GM12878 (cell line): ENCODE measurements around the gene BCAP31.

Source experiments
- CBX5 ChIP-seq: sonication (generic); IDR thresholded peaks from 2 replicates; pipeline ENCODE4 v1.6.1; 2016; ENCODE audit warnings: low read depth, moderate library complexity, mild to moderate bottlenecking, inconsistent platforms
- EP300 ChIP-seq, 2 experiments: fragments of 150-350 bp in 1 of 2; IDR thresholded peaks; 2 replicates each; pipeline ENCODE4 v1.6.1; 2011 to 2012; ENCODE audit warnings: low read depth in 2 of 2, low read length in 2 of 2, borderline replicate concordance in 1 of 2, improper control_type of control experiment in 1 of 2, inconsistent platforms in 1 of 2; ENCODE audit not compliant: control insufficient read depth in 1 of 2
- EZH2 ChIP-seq: IDR thresholded peaks from 2 replicates; pipeline ENCODE4 v1.6.1; 2012; ENCODE audit warnings: low read depth, mild to moderate bottlenecking, control low read depth, inconsistent platforms, low read length, borderline replicate concordance; ENCODE audit not compliant: control insufficient read depth
- KDM1A ChIP-seq: fragments of 200-600 bp; sonication (generic); IDR thresholded peaks from 2 replicates; pipeline ENCODE4 v1.6.1; 2016; ENCODE audit warnings: borderline replicate concordance
- PAX8 ChIP-seq: fragments of 450-650 bp; IDR thresholded peaks from 2 replicates; pipeline ENCODE4 v1.6.1; 2017; ENCODE audit warnings: mild to moderate bottlenecking, moderate library complexity
- RAD21 ChIP-seq: IDR thresholded peaks from 2 replicates; pipeline ENCODE4 v1.6.1; 2011; ENCODE audit warnings: mild to moderate bottlenecking, low read depth, low read length, moderate library complexity; ENCODE audit not compliant: insufficient read depth
- SMARCA5 ChIP-seq: fragments of 450-650 bp; IDR thresholded peaks from 2 replicates; pipeline ENCODE4 v1.6.1; 2017; ENCODE audit warnings: mild to moderate bottlenecking
- TF ChIP-seq, protein P1 (sequence below), 3 experiments: IDR thresholded peaks in 2 of 3; conservative IDR thresholded peaks in 1 of 3; 2 replicates each; pipeline ENCODE4 v1.5.1; 2011; ENCODE audit warnings: low read depth in 3 of 3, low read length in 3 of 3, mild to moderate bottlenecking in 3 of 3, control low read depth in 2 of 3, moderate library complexity in 2 of 3, inconsistent platforms in 1 of 3, mixed read lengths in 1 of 3; ENCODE audit not compliant: control insufficient read depth in 2 of 3, insufficient read depth in 1 of 3; ENCODE audit errors: extremely low read depth in 1 of 3
- TF ChIP-seq, protein P2 (sequence below): IDR thresholded peaks from 2 replicates; pipeline ENCODE4 v1.6.1; 2012; ENCODE audit warnings: low read depth, low read length, improper control_type of control experiment

DNA sequence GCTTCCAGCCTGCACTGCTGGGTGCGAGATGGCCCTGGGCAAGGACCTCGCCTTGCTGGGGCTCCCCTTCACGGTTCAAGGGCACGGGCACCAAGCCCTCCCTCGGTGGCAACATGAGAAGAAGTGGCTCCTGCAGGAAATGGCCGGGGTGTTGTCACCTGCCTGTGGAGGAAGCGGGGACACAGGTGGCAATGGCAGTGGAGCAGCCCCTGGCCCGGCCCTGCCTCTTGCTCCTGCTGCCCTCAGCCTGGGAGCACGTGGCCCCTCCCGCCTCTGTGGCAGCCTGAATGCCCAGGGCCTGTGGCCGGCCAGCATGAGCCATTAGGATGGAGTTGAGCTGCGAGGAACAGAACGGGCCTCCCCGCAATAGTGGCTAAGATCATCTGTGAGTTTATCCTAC lies 17.3 kb upstream of the BCAP31 start:
- TF ChIP-seq, protein P1, sequence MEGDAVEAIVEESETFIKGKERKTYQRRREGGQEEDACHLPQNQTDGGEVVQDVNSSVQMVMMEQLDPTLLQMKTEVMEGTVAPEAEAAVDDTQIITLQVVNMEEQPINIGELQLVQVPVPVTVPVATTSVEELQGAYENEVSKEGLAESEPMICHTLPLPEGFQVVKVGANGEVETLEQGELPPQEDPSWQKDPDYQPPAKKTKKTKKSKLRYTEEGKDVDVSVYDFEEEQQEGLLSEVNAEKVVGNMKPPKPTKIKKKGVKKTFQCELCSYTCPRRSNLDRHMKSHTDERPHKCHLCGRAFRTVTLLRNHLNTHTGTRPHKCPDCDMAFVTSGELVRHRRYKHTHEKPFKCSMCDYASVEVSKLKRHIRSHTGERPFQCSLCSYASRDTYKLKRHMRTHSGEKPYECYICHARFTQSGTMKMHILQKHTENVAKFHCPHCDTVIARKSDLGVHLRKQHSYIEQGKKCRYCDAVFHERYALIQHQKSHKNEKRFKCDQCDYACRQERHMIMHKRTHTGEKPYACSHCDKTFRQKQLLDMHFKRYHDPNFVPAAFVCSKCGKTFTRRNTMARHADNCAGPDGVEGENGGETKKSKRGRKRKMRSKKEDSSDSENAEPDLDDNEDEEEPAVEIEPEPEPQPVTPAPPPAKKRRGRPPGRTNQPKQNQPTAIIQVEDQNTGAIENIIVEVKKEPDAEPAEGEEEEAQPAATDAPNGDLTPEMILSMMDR (IDR thresholded peaks at IDR 0.05 in 2 of 3, conservative IDR thresholded peaks at IDR 0.05 in 1 of 3; ENCODE audit: control insufficient read depth in 2 of 3, extremely low read depth in 1 of 3, insufficient read depth in 1 of 3, low read depth in 3 of 3, low read length in 3 of 3), result no peak
- TF ChIP-seq KDM1A (no peak), PAX8 (no peak), RAD21 (no peak), SMARCA5 (no peak), EP300 (IDR thresholded peaks at IDR 0.05; ENCODE audit: borderline replicate concordance in 1 of 2, control insufficient read depth in 1 of 2, low read depth in 2 of 2, low read length in 2 of 2) (no peak), CBX5 (no peak), EZH2 (no peak)
- TF ChIP-seq, protein P2, sequence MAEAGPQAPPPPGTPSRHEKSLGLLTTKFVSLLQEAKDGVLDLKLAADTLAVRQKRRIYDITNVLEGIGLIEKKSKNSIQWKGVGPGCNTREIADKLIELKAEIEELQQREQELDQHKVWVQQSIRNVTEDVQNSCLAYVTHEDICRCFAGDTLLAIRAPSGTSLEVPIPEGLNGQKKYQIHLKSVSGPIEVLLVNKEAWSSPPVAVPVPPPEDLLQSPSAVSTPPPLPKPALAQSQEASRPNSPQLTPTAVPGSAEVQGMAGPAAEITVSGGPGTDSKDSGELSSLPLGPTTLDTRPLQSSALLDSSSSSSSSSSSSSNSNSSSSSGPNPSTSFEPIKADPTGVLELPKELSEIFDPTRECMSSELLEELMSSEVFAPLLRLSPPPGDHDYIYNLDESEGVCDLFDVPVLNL, result no peak
